ENCODE measurements around the gene FBXL3. TPM values are rescaled to one million over a fixed set of nuclear protein-coding genes. Genes with fewer than 3 reads are reported as not detected.
"Not testable (repeated sequence)": the region's sequence is repeated elsewhere in the genome, so short reads cannot be mapped to it uniquely, and the experiment has no call there.

The FBXL3 gene
- total RNA-seq, 1 experiment from 2014 or later: 32.2 TPM

DNA sequence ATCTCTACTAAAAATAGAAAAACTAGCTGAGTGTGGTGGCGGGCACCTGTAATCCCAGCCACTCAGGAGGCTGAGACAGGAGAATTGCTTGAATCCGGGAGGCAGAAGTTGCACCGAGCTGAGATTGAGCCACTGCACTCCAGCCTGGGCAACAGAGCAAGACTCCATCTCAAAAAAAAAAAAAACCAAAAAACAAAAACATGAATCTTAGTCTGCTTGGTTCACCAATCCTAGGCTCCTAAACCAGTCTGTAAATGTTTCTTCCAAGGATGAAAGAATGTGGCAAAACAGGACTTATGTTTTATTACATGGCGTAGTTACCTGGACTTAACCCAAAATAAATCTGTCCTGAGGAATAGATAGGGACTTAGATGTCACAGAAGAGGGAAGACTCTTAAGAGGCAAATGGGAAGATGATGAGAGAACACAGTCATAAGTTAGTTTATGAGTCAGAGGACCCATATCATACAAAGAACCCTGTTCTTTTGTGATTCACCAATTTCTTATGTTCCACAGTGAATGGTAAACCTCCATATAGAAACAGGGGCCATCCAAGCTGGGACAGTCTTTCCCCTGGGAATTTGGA lies 6.9 kb upstream of the FBXL3 start:
- in situ Hi-C loops (cut with HindIII; ENCODE audit: low pct_unique_long_range_greater_than_20kb, low sequenced_read_pairs): no loop called here
- no peak for DNase-seq (ENCODE audit: low read depth)

DNA sequence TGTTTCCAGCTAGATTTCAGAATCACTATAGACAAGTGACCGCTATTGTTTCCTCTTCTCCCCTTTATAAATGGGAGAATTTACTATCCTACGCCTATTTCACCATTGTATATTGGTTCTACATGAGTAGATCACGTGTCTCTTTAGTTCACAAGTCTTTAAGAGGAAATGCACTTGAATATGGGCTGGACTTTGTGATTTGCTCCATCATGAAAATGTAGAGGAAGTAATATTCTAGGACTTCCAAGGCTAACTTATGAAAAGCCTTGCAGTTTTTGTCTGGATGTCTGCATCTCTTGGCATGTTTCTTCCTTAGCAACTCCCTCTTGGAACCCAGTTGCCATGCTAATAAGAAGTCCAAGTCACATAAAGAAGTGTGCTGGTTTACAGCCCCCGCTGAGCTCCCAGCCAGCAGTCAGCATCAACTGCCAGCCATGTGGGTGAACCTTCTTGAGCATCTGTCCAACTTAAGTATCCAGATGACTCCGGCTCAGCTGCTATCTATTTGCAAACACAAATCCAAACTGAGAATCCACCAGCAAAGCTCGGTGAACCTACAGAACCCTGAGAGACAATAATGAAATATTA lies 4.8 kb upstream of the FBXL3 start:
- in situ Hi-C loops (cut with HindIII; ENCODE audit: low pct_unique_long_range_greater_than_20kb, low sequenced_read_pairs): no loop called here
- DNase-seq (ENCODE audit: low read depth): no peak

- no peak for DNase-seq (ENCODE audit: low read depth)
Measured at GRCh38 chr13:77029436-77029835, 2.5 kb upstream of the FBXL3 start.

DNA sequence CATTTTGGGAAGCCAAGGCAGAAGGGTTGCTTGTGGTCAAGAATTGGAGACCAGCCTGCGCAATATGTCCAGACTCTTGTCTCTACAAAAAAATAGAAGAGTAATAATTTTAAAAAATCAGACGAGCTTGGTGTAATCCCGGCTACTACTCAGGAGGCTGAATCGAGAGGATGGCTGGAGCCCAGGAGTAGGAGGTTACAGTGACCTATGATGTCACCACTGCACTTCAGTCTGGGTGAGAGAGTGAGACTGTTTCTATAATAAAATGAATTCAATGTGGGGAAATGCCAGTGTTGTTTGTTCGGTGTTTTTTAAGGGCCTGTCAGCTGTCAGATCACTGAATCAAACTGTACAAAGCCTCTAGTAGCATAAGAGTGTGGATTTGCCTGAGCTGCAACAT lies 1.2 kb upstream of the FBXL3 start:
- in situ Hi-C loops (cut with HindIII; ENCODE audit: low pct_unique_long_range_greater_than_20kb, low sequenced_read_pairs): no loop called here
- peak; percentile 8 for DNase-seq (ENCODE audit: low read depth)

More at GRCh38 chr13:77029436-77029835, 2.5 kb upstream of the FBXL3 start:
- in situ Hi-C loops (cut with HindIII; ENCODE audit: low pct_unique_long_range_greater_than_20kb, low sequenced_read_pairs): no loop called here

GRCh38 chr13:77026255-77026860 lies 601 bp downstream of the FBXL3 start:
- peak; percentile 72 for DNase-seq (ENCODE audit: low read depth)
- in situ Hi-C loops (cut with HindIII; ENCODE audit: low pct_unique_long_range_greater_than_20kb, low sequenced_read_pairs): no loop called here

- DNase-seq (ENCODE audit: low read depth): no peak
- in situ Hi-C loops (cut with HindIII; ENCODE audit: low pct_unique_long_range_greater_than_20kb, low sequenced_read_pairs): no loop called here
Measured at GRCh38 chr13:77022341-77022740, 4.6 kb downstream of the FBXL3 start.

DNA sequence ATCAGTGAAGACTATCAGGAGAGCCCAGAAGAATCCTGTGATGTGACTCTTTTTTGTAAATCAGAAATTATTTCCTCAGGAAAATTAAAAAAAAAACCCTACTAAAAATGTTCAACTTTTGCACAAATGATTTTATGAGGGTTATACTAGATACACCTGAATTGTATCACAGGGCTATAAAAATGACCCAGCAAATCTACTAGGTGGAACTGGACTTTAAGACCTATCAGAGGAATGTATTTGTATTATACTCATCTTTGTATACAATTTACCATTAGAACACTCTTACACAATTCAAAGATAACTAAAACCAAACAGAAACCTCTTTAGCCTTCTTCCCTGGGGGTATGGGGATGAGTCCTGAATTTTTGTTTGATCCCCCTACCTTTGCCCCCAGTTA lies 7.2 kb downstream of the FBXL3 start:
- in situ Hi-C loops (cut with HindIII; ENCODE audit: low pct_unique_long_range_greater_than_20kb, low sequenced_read_pairs): no loop called here
- no peak for DNase-seq (ENCODE audit: low read depth)

GRCh38 chr13:77016888-77017623 lies 9.9 kb downstream of the FBXL3 start:
- DNase-seq (ENCODE audit: low read depth): no peak

DNA sequence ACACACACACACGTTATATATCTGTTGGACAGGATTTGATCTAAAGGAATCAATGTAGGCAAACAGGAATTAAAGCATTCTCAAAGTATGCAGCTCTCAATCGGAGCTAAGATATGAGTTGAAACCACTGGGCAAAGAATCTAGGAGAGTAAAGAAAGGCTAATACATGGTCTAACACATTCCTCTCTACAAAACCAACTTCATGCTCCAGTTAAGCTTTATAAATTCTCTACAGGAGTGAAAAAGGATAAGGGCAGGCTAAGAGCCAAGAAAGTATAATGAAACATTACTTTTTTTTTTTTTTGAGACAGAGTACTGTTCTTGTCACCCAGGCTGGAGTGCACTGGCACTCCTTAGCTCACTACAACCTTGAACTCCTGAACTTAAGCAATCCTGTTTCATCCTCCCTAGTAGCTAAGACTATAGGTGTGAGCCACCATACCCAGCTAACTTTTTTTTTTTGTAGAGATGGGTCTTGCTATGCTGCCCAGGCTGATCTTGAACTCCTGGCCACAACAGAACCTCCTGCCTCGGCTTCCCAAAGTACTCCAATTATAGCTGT lies 10.6 kb downstream of the FBXL3 start:
- in situ Hi-C loops (cut with HindIII; ENCODE audit: low pct_unique_long_range_greater_than_20kb, low sequenced_read_pairs): no loop called here
- DNase-seq (ENCODE audit: low read depth): no peak

More at GRCh38 chr13:77016888-77017623, 9.9 kb downstream of the FBXL3 start:
- in situ Hi-C loops (cut with HindIII; ENCODE audit: low pct_unique_long_range_greater_than_20kb, low sequenced_read_pairs): no loop called here

GRCh38 chr13:77014906-77015685 lies 11.9 kb downstream of the FBXL3 start:
- in situ Hi-C loops (cut with HindIII; ENCODE audit: low pct_unique_long_range_greater_than_20kb, low sequenced_read_pairs): no loop called here
- no peak for DNase-seq (ENCODE audit: low read depth)

- no peak for DNase-seq (ENCODE audit: low read depth)
- in situ Hi-C loops (cut with HindIII; ENCODE audit: low pct_unique_long_range_greater_than_20kb, low sequenced_read_pairs): no loop called here
Measured at GRCh38 chr13:77013853-77014542, 13.0 kb downstream of the FBXL3 start.

- not testable (repeated sequence) for DNase-seq (ENCODE audit: low read depth)
Measured at GRCh38 chr13:77009719-77010118, 17.2 kb downstream of the FBXL3 start.

GRCh38 chr13:77009011-77009410 lies 17.9 kb downstream of the FBXL3 start:
- in situ Hi-C loops (cut with HindIII; ENCODE audit: low pct_unique_long_range_greater_than_20kb, low sequenced_read_pairs): no loop called here
- no peak for DNase-seq (ENCODE audit: low read depth)

More at GRCh38 chr13:77009719-77010118, 17.2 kb downstream of the FBXL3 start:
- in situ Hi-C loops (cut with HindIII; ENCODE audit: low pct_unique_long_range_greater_than_20kb, low sequenced_read_pairs): not testable (repeated sequence)

DNA sequence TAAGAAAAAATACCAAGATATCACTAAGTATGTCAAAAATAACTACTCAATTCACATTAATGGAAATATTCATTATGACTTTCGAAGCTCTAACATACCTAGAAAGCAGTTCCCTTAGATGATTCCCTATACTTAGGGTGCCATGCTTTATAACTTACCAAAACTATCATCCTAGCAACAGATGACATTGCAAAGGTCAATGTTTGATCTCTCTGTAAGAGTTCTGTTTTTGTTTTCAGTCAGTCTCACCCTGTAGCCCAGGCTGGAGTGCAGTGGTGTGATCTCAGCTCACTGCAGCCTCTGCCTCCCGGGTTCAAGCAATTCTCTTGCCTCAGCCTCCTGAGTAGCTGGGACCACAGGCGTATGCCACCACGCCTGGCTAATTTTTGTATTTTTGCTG lies 18.6 kb downstream of the FBXL3 start:
- DNase-seq (ENCODE audit: low read depth); in situ Hi-C loops (cut with HindIII; ENCODE audit: low pct_unique_long_range_greater_than_20kb, low sequenced_read_pairs): not testable (repeated sequence)

DNA sequence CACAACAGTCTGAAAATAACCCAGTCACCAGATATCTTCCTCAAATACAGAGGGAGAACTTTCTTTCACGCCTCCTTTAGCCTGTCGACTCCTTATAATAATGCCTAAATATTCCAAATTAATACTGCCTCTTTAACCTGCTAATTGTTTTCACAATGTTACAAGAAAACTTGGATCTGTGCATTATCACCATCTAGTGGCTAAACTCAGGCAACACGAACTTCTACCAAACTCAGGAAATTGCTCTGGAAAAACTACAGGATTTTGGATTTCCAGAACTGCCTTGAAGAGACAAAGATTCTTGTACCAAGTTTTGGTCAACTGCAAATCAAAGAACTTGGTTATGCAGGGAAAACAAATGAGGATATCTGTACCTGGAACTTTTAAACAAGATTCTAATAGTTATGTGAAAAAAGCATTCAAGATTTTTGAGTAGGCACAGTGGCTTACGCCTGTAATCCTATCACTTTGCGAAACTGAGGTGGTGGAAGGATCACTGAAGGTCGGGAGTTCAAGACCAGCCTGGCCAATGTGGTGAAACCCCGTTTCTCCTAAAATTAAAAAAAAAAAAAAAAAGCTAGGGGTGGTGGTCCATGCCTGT lies 24.3 kb downstream of the FBXL3 start:
- peak; percentile 4 for DNase-seq (ENCODE audit: low read depth)
- in situ Hi-C loops (cut with HindIII; ENCODE audit: low pct_unique_long_range_greater_than_20kb, low sequenced_read_pairs): no loop called here

- in situ Hi-C loops (cut with HindIII; ENCODE audit: low pct_unique_long_range_greater_than_20kb, low sequenced_read_pairs): no loop called here
Measured at GRCh38 chr13:77001963-77002587, 24.9 kb downstream of the FBXL3 start.

GRCh38 chr13:77001540-77001939 lies 25.4 kb downstream of the FBXL3 start:
- no peak for DNase-seq (ENCODE audit: low read depth)
- in situ Hi-C loops (cut with HindIII; ENCODE audit: low pct_unique_long_range_greater_than_20kb, low sequenced_read_pairs): no loop called here

More at GRCh38 chr13:77001963-77002587, 24.9 kb downstream of the FBXL3 start:
- DNase-seq (ENCODE audit: low read depth): no peak

All from Caki2 (cell line).